ENCODE measurements around the gene HP. TPM values are rescaled to one million over a fixed set of nuclear protein-coding genes. Genes with fewer than 3 reads are reported as not detected.

Gene HP
- total RNA-seq, 3 donors from 2014 or later, result 0.38 to 4.6 (median 0.51) TPM

DNA sequence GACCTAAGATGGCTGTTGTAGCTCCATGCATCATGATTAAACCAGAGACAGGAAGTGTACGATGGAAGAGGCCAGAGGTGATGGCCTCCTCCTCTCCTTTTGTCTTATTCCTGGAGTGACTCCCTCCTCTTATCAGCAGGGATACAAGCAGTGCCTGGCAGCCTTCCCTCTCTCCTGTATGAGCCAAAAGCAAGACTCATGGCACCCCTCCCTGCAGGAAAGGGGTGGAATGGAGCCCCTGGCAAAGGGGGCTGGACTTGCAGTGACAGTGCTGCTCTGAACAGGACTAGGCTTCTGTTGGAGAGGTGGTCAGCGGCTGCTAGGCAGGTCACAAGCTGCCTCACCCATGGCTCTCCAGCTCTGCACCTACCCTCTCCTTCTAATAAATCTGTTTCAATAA, 30.7 kb downstream of the HP start:
- no peak for DNase-seq
- ATAC-seq, result no peak
- intact Hi-C loops (cut with DNase I, micrococcal nuclease), result no loop called here
- TF ChIP-seq, protein P1, sequence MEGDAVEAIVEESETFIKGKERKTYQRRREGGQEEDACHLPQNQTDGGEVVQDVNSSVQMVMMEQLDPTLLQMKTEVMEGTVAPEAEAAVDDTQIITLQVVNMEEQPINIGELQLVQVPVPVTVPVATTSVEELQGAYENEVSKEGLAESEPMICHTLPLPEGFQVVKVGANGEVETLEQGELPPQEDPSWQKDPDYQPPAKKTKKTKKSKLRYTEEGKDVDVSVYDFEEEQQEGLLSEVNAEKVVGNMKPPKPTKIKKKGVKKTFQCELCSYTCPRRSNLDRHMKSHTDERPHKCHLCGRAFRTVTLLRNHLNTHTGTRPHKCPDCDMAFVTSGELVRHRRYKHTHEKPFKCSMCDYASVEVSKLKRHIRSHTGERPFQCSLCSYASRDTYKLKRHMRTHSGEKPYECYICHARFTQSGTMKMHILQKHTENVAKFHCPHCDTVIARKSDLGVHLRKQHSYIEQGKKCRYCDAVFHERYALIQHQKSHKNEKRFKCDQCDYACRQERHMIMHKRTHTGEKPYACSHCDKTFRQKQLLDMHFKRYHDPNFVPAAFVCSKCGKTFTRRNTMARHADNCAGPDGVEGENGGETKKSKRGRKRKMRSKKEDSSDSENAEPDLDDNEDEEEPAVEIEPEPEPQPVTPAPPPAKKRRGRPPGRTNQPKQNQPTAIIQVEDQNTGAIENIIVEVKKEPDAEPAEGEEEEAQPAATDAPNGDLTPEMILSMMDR (IDR thresholded peaks at IDR 0.05), result no peak
- Histone ChIP-seq H3K36me3 (ENCODE audit: low read depth) (peaks cover 4% of the 10 kb centered on the region), H3K9me3 (peaks cover 8% of the 10 kb centered on the region), H3K4me1 (ENCODE audit: low read depth) (no peaks in the 10 kb centered on the region), H3K4me3 (no peak overlapping the region)

DNA sequence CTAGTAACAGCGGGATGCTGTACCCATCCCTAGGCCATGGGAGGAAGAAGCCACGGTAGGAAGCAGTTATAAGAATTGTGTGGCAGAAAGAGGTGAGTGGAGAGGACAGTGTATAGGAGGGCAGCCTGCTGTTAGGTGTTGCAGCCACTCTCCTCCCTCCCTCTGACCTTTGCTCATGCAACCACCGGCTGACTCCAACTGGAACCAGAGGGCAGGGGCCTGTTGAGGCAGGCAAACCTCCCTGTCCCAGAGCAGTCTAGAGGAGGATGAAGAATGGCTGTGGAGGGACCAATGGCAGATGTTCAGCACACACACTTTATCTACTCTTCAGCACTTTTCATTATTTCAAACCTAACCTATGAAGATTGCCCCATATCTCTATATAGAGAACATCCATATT, 36.9 kb downstream of the HP start:
- ATAC-seq, result no peak
- no peaks in the 10 kb centered on the region for H3K9me3 ChIP-seq
- TF ChIP-seq, protein P1 (IDR thresholded peaks at IDR 0.05), result no peak
- intact Hi-C loops (cut with DNase I, micrococcal nuclease), result no loop called here
- peaks cover 5% of the 10 kb centered on the region for H3K36me3 ChIP-seq (ENCODE audit: low read depth)
- no peak overlapping the region for H3K4me3 ChIP-seq
- DNase-seq, result no peak
- H3K4me1 ChIP-seq (ENCODE audit: low read depth), result peaks cover 26% of the 10 kb centered on the region

- ATAC-seq (peak; percentile 43), DNase-seq (peak in 1 of 3 donors; percentile 12)
- H3K9me3 ChIP-seq, result no peaks in the 10 kb centered on the region
- TF ChIP-seq, protein P1 (IDR thresholded peaks at IDR 0.05), result no peak
- H3K36me3 ChIP-seq (ENCODE audit: low read depth), result peaks cover 5% of the 10 kb centered on the region
- intact Hi-C loops (cut with DNase I, micrococcal nuclease), result no loop called here
- peaks cover 26% of the 10 kb centered on the region for H3K4me1 ChIP-seq (ENCODE audit: low read depth)
- H3K4me3 ChIP-seq, result peak overlapping the region; percentile 60
Observed at GRCh38 chr16:72092832-72093447, 38.6 kb downstream of the HP start.

DNA sequence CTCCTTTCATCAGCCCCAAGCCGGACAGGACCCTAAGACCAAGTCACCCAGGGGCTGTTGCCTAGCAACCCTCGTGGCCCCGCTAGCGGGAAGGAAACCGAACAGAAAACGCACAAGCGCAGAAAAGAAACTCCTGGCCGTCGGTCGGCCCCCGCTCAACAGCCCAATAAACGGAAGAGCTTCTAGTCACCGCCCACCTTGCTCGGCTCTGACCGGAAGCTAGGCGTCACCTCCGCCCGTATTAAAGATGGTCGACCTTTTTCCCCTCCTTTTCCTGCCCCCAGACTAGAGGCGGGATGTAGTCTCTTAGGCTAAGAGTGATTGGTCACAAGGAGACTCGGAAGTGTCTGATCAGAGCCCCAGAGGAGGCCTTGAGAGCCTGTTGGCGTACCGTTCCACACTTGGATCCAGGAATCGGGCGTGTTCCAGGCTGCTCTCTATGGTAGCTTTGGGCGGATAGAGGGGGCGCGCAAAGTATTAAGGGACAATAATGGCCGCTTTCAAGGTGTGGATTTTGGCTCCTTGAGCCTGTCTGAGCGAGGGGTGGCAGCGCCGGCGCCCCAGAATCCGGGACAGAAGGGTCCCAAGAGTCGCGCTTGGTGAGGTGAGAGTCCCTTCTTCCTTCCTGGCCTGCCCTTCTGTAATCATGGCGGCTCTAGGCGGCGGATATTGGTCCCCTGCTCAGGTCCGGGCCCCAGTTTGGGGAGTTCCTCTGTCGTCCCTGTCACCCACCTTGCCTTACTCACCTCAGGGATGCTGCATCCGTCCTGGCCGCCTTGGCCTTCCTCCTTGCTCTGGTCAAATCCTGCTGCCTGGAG, 39.4 kb downstream of the HP start, which contains the start of the genes DHX38 and TXNL4B:
TSS of gene DHX38 (plus strand) at position 400 of the 818 bp plus-strand sequence. CDS start 2,311 bp downstream, outside the sequence.
TSS of gene TXNL4B (minus strand) at position 173 of the 818 bp plus-strand sequence. CDS start 2,871 bp downstream, outside the sequence.
- TF ChIP-seq, protein P1 (IDR thresholded peaks at IDR 0.05), result no peak
- ATAC-seq (peak; percentile 98), DNase-seq (peak; percentile 90 to 96 (median 94))
- Histone ChIP-seq H3K4me3 (peak within 1 kb of the TSS; percentile 60), H3K9me3 (no peaks in the 10 kb centered on the region), H3K4me1 (ENCODE audit: low read depth) (peaks cover 26% of the 10 kb centered on the region), H3K36me3 (ENCODE audit: low read depth) (peaks cover 5% of the 10 kb centered on the region)
- intact Hi-C loops (cut with DNase I, micrococcal nuclease), result no loop called here

- Histone ChIP-seq H3K4me1 (ENCODE audit: low read depth) (peaks cover 26% of the 10 kb centered on the region), H3K36me3 (ENCODE audit: low read depth) (peaks cover 5% of the 10 kb centered on the region), H3K9me3 (no peaks in the 10 kb centered on the region), H3K4me3 (peak overlapping the region; percentile 60)
- intact Hi-C loops (cut with DNase I, micrococcal nuclease), result no loop called here
- TF ChIP-seq, protein P1 (IDR thresholded peaks at IDR 0.05), result no peak
- ATAC-seq (peak; percentile 6), DNase-seq (peak in 1 of 3 donors; percentile 22)
Observed at GRCh38 chr16:72094266-72094610, 39.9 kb downstream of the HP start.

All from mucosa of descending colon (tissue), 3 donors.